Adrenal gland (tissue), 12 donors: ENCODE results near the gene FAM24B. TPM values are rescaled to one million over a fixed set of nuclear protein-coding genes. Genes with fewer than 3 reads are reported as not detected.

Source experiments
- DNase-seq, 7 donors: peaks; one replicate each; pipeline ENCODE4 v3.0.0-alpha.2; 2019 to 2020
- H3K27ac ChIP-seq, 5 donors: fragments of 200-600 bp; sonication (generic) in 4 of 5; 1 replicate in 3 of 5; 2 replicates in 2 of 5; pipeline versions ENCODE4 v1.5.1 to v1.8.0; 2016 to 2020; ENCODE audit warnings: mild to moderate bottlenecking in 1 of 5
- H3K27me3 ChIP-seq: fragments of 200-600 bp; 2 replicates; pipeline ENCODE4 v1.8.0; 2021
- H3K36me3 ChIP-seq, 2 donors: fragments of 200-600 bp; replicated peaks in 1 of 2; 1 replicate in 1 of 2; 2 replicates in 1 of 2; pipeline versions ENCODE4 v1.5.1 to v1.8.0; 2018 to 2022
- H3K4me1 ChIP-seq, 2 donors: fragments of 200-600 bp; replicated peaks in 1 of 2; 1 replicate in 1 of 2; 2 replicates in 1 of 2; pipeline versions ENCODE4 v1.5.1 to v1.8.0; 2018 to 2021
- H3K4me3 ChIP-seq, 4 donors: fragments of 200-600 bp; sonication (generic) in 3 of 4; one replicate each; pipeline ENCODE4 v1.5.1; 2016 to 2018
- H3K9me3 ChIP-seq, 3 donors: fragments of 200-600 bp; sonication (generic) in 1 of 3; replicated peaks in 1 of 3; 1 replicate in 2 of 3; 2 replicates in 1 of 3; pipeline versions ENCODE4 v1.5.1 to v1.8.0; 2016 to 2021
- POLR2A ChIP-seq, 2 donors: fragments of 450-650 bp; IDR thresholded peaks; one replicate each; pipeline ENCODE4 v1.6.1; 2017; ENCODE audit warnings: antibody characterized with exemption in 2 of 2, mild to moderate bottlenecking in 2 of 2, moderate library complexity in 1 of 2
- WGBS, 4 donors: extraction: QIAGEN DNeasy Blood & Tissue Kit in 2 of 4; methylation state at CpG; one replicate each; pipeline versions ENCODE4 v1.1.5 to v1.1.7; 2013 to 2017; 5-methylcytosine and 5-hydroxymethylcytosine counted together
- intact Hi-C, 2 donors: fragments of 100-400 bp; cut with DNase I; formaldehyde crosslinking; loops; one replicate each; pipeline versions ENCODE4 v1.14.1 to v1.15.0; 2022 to 2023
- polyA plus RNA-seq, 3 donors: library from polyadenylated mRNA; stranded (reverse); fragments of 200-250 nt in 2 of 3; fragments of 350-450 nt in 1 of 3; fragmentation: Illumina TruSeq in 1 of 3; extraction: RNeasy Lipid Tissue Mini Kit (QIAGEN cat#74804) in 1 of 3; gene quantifications; one replicate each; pipeline ENCODE4 v1.2.3, GENCODE V29; 2013 to 2014
- total RNA-seq, 9 donors: library from RNA; depleted of rRNA in 4 of 9; stranded (reverse); fragments of >200 nt in 4 of 9; fragments of 120-200 nt in 1 of 9; fragmentation: NEBNext Ultra II Directional in 1 of 9; extraction: Animal tissue kit (Norgen Biotek cat#: 25700) in 1 of 9; gene quantifications; one replicate each; pipeline versions ENCODE4 v1.1.0 to v1.2.4, GENCODE V29; 2013 to 2023
- TF ChIP-seq, protein P1 (sequence below), 6 experiments: fragments of 450-650 bp in 4 of 6; fragments of 200-600 bp in 2 of 6; sonication (generic) in 1 of 6; IDR thresholded peaks; 1 replicate in 5 of 6; 2 replicates in 1 of 6; pipeline versions ENCODE4 v1.5.1 to v1.8.0; 2016 to 2021; ENCODE audit warnings: antibody characterized with exemption in 6 of 6, mild to moderate bottlenecking in 2 of 6, moderate library complexity in 1 of 6
- donor health status: healthy with polysubstance abuse.
- donor health status: Bipolar disorder and iron deficiency.
- donor health status: DM: yes; HTN: yes; CAD: no.
- donor health status: DM: no; HTN: no; CAD: no.
- donor health status: DM: no; HTN: no; CAD: no.
- donor health status: DM: yes; HTN: yes; CAD: no.

FAM24B gene
- total and polyA plus RNA-seq, 12 donors, result 0.77 to 4.1 (median 2.0) TPM; not detected in 1

DNA sequence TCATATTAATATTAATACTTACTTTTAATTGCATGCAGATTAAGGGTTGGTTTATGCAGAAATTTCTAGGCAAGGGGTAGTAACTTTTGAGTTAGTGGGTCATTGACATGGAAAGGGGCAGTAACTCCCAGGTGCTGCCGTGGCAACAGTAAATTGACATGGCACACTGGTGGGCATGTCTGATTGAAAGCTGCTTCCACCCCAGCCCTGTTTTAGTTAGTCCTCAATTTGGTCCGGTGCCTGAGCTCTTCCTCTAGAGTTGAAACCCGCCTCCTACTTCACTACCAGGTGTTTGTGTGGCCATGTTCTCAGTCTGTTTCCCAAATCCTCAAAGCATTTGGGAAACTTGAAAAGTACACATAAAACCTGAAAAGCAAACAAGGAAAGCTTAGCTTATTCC, 52.1 kb downstream of the FAM24B start:
- intact Hi-C loops, result no loop called here
- no peak overlapping the region for H3K4me3 ChIP-seq
- DNase-seq, result no peak
- no peak for TF ChIP-seq POLR2A (IDR thresholded peaks at IDR 0.05)
- TF ChIP-seq, protein P1, sequence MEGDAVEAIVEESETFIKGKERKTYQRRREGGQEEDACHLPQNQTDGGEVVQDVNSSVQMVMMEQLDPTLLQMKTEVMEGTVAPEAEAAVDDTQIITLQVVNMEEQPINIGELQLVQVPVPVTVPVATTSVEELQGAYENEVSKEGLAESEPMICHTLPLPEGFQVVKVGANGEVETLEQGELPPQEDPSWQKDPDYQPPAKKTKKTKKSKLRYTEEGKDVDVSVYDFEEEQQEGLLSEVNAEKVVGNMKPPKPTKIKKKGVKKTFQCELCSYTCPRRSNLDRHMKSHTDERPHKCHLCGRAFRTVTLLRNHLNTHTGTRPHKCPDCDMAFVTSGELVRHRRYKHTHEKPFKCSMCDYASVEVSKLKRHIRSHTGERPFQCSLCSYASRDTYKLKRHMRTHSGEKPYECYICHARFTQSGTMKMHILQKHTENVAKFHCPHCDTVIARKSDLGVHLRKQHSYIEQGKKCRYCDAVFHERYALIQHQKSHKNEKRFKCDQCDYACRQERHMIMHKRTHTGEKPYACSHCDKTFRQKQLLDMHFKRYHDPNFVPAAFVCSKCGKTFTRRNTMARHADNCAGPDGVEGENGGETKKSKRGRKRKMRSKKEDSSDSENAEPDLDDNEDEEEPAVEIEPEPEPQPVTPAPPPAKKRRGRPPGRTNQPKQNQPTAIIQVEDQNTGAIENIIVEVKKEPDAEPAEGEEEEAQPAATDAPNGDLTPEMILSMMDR (IDR thresholded peaks at IDR 0.05), result no peak
- no peaks in the 10 kb centered on the region for H3K9me3 ChIP-seq
- WGBS, 4 donors, result 80 to 85% (median 83%) methylated on average over 3 of the region's 3 CpGs
- peaks cover 2% of the 10 kb centered on the region for H3K27me3 ChIP-seq
- no peaks in the 10 kb centered on the region for H3K36me3 ChIP-seq
- no peak overlapping the region for H3K27ac ChIP-seq
- H3K4me1 ChIP-seq, result no peaks in the 10 kb centered on the region

DNA sequence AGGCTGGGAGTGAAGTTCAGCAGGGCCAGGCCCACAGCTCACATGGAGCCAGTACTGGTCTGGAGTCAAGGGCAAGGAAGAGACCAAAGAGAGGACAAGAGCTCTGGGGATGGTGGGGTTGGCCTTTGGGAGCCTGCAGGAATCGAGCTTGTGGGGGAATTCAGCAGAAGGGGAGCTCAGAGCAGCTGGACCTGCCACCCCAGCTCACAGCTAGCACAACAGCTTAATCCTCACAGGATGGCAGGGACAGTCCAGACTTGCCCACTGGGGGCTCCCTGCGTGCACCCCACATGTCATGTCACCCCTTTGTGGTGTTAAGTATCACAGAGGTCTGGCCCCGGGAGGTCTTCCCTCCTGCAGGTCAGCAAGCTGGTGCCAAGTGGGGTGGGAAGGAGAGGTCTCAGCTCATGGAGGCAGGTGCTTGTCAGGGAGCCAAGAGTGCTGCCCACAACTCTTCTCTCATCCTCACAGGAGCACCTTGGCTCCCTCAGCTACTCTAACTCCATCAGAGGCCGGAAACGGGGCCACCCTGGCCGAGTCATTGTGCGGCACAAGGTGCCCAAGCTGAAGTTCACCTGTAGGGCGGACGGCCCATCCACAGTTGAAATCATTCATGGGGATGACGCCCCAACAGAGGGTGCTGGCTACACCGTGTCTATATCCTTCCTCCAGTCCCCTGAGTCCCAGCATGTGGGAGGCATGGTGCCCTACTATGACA, 56.2 kb downstream of the FAM24B start:
- DNase-seq, result no peak
- peaks cover 23% of the 10 kb centered on the region for H3K27me3 ChIP-seq
- H3K36me3 ChIP-seq, result no peaks in the 10 kb centered on the region
- intact Hi-C loops, result no loop called here
- 58 to 84% (median 75%) methylated on average over 3 to 11 of the region's 11 CpGs for WGBS, 4 donors
- TF ChIP-seq POLR2A (IDR thresholded peaks at IDR 0.05), result no peak
- TF ChIP-seq, protein P1 (IDR thresholded peaks at IDR 0.05), result no peak
- no peak overlapping the region for H3K4me3 ChIP-seq
- H3K27ac ChIP-seq, result no peak overlapping the region
- no peaks in the 10 kb centered on the region for H3K4me1 ChIP-seq
- H3K9me3 ChIP-seq, result no peaks in the 10 kb centered on the region

DNA sequence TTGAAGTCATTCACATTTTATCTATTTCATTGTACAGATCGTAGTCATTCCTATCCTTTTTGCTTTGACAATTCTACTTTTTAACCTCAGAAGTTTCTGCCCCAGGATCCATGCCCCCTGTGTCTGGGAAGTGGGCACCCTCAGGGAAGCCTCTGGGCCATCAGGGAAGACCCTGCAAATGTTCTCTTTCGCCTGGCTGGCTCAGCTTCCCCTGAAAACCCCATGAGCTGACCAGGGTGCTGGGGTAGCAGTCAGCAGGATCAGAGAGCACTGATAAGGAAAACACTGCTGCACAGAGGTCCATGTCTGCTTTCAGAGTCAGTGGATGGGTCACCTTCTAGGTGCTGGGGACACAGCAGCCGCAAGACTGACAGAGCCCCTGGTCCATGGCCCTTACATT, 57.6 kb downstream of the FAM24B start:
- Histone ChIP-seq H3K9me3 (no peaks in the 10 kb centered on the region), H3K27me3 (peaks cover 25% of the 10 kb centered on the region), H3K27ac (no peak overlapping the region), H3K4me3 (no peak overlapping the region), H3K36me3 (no peaks in the 10 kb centered on the region), H3K4me1 (no peaks in the 10 kb centered on the region)
- no peak for DNase-seq
- TF ChIP-seq POLR2A (IDR thresholded peaks at IDR 0.05), result no peak
- TF ChIP-seq, protein P1 (IDR thresholded peaks at IDR 0.05), result no peak
- 55 to 70% (median 63%) methylated on average over 3 of the region's 3 CpGs for WGBS, 4 donors
- intact Hi-C loops, result no loop called here

DNA sequence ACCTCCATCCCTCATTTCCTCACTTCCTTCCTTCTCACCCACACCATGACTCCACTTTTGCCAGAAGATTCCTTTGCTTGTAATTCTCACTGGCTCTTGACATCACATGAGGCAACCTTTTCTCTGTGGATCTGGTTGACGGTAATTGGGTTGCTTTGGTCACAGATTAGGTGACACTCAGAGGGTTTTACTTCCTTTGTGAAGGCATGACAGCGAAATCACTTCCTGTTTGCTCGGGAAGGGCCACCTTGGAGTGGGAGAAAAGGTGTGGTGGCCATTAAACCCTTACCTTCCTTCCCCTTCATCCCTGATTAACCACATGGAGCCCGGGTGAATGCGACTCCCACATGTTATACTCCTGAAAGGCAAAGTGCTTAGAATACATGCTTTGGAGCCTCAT, 63.9 kb downstream of the FAM24B start:
- no peak for DNase-seq
- intact Hi-C loops, result no loop called here
- WGBS, 4 donors, result 63 to 71% (median 69%) methylated on average over 5 of the region's 5 CpGs
- Histone ChIP-seq H3K27ac (no peak overlapping the region), H3K4me1 (no peaks in the 10 kb centered on the region), H3K36me3 (no peaks in the 10 kb centered on the region), H3K4me3 (no peak overlapping the region), H3K9me3 (no peaks in the 10 kb centered on the region), H3K27me3 (peaks cover 24% of the 10 kb centered on the region)
- no peak for TF ChIP-seq POLR2A (IDR thresholded peaks at IDR 0.05)

DNA sequence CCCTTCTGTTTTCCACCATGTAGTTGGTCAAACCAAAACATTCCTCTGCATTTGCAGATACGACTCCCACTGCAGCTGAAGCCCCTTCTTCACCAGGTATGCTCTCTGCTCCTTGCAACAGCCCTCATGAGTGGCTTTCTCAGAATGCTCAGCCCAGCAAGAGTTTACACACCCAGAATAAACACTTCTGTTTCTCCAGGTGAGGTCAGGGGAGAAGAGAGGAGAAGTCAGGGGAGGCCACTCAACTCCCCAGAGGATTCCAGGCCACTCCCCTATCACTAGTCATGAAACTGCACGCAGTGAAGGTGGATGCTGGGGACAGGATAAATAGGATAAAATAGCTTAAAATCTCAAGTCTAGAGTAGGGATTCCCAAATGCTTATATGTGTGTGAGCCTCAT, 64.9 kb downstream of the FAM24B start:
- Histone ChIP-seq H3K27me3 (peaks cover 14% of the 10 kb centered on the region), H3K4me3 (no peak overlapping the region), H3K9me3 (no peaks in the 10 kb centered on the region), H3K27ac (no peak overlapping the region), H3K36me3 (no peaks in the 10 kb centered on the region), H3K4me1 (no peaks in the 10 kb centered on the region)
- intact Hi-C loops, result no loop called here
- WGBS, 4 donors, result 52 to 79% (median 65%) methylated on average over 2 of the region's 2 CpGs
- no peak for DNase-seq
- TF ChIP-seq POLR2A (IDR thresholded peaks at IDR 0.05), result no peak
- TF ChIP-seq, protein P1 (IDR thresholded peaks at IDR 0.05), result no peak
